Astrocyte of the spinal cord (primary cell): ENCODE measurements around the gene TMEM132C.

Source experiments
- DNase-seq: peaks from one replicate; pipeline ENCODE4 v3.0.0; 2011; ENCODE audit warnings: low read depth, low spot score
- H3K4me3 ChIP-seq: 2 replicates; pipeline ENCODE4 v1.5.1; 2011; ENCODE audit warnings: low read depth, mild to moderate bottlenecking, low read length, moderate library complexity
- CTCF ChIP-seq: IDR thresholded peaks from 2 replicates; pipeline ENCODE4 v1.5.1; 2012; ENCODE audit warnings: low read depth, mild to moderate bottlenecking, low read length, inconsistent platforms
- in situ Hi-C: cut with HindIII; loops from 2 replicates; pipeline ENCODE4 v1.10.0; 2017; ENCODE audit warnings: low sequenced_read_pairs

The TMEM132C gene

GRCh38 chr12:128326406-128326805 lies 59.4 kb downstream of the TMEM132C start:
- in situ Hi-C loops: no loop called here
- no peak overlapping the region for H3K4me3 ChIP-seq
- DNase-seq: no peak
- TF ChIP-seq CTCF: no peak

GRCh38 chr12:128328961-128329360 lies 62.0 kb downstream of the TMEM132C start:
- H3K4me3 ChIP-seq: no peak overlapping the region
- TF ChIP-seq CTCF: no peak
- in situ Hi-C loops: no loop called here
- DNase-seq: no peak

- TF ChIP-seq CTCF: no peak
- H3K4me3 ChIP-seq: no peak overlapping the region
- DNase-seq: no peak
- in situ Hi-C loops: no loop called here
Measured at GRCh38 chr12:128336204-128337070, 69.5 kb downstream of the TMEM132C start.

- TF ChIP-seq CTCF: no peak
- no peak for DNase-seq
- H3K4me3 ChIP-seq: no peak overlapping the region
- in situ Hi-C loops: no loop called here
Measured at GRCh38 chr12:128337071-128337345, 70.0 kb downstream of the TMEM132C start.

- TF ChIP-seq CTCF: no peak
- in situ Hi-C loops: no loop called here
- no peak for DNase-seq
- no peak overlapping the region for H3K4me3 ChIP-seq
Measured at GRCh38 chr12:128337431-128338170, 70.6 kb downstream of the TMEM132C start.

- H3K4me3 ChIP-seq: no peak overlapping the region
- TF ChIP-seq CTCF: no peak
- in situ Hi-C loops: no loop called here
- no peak for DNase-seq
Measured at GRCh38 chr12:128338386-128339125, 71.6 kb downstream of the TMEM132C start.
